ENCODE measurements around the gene CDK5RAP2. TPM values are rescaled to one million over a fixed set of nuclear protein-coding genes. Genes with fewer than 3 reads are reported as not detected.

The CDK5RAP2 gene
- total RNA-seq, 1 experiment from 2014 or later = 56.4 TPM

GRCh38 chr9:120485788-120486187 is 94.2 kb downstream of the CDK5RAP2 start:
- Histone ChIP-seq H3K14ac (ENCODE audit: insufficient read depth, low read length) (no peak overlapping the region), H3K4ac (ENCODE audit: low read depth, low read length) (no peak overlapping the region), H3K4me1 (ENCODE audit: insufficient read depth, low read length) (peaks cover 5% of the 10 kb centered on the region; the same call in 1 of the 2 replicates), H3K79me1 (ENCODE audit: insufficient read depth, low read depth, low read length, poor library complexity, severe bottlenecking) (no peaks in the 10 kb centered on the region), H3K4me2 (ENCODE audit: insufficient read depth, insufficient read length, low read length) (no peak overlapping the region), H4K91ac (ENCODE audit: insufficient read length, low read depth, low read length) (no peak overlapping the region), H4K5ac (ENCODE audit: insufficient read length, low read depth, low read length) (no peak overlapping the region), H2BK5ac (ENCODE audit: insufficient read length, low read length) (no peak overlapping the region), H2BK15ac (ENCODE audit: low read depth, low read length) (no peak overlapping the region), H3K23ac (ENCODE audit: insufficient read length, low read depth, low read length) (no peak overlapping the region), H3K79me2 (ENCODE audit: insufficient read depth, low read length) (no peaks in the 10 kb centered on the region; the same call in 1 of the 2 replicates), H2AFZ (ENCODE audit: low read length) (no peak overlapping the region), H3K9ac (ENCODE audit: extremely low read depth, insufficient read length, low read length) (no peak overlapping the region), H3K56ac (ENCODE audit: insufficient read length, low read depth, low read length) (no peak overlapping the region), H2AK5ac (ENCODE audit: insufficient read length, low read length) (no peak overlapping the region), H4K20me1 (ENCODE audit: control insufficient read depth, insufficient read depth, insufficient read length) (no peaks in the 10 kb centered on the region), H3K9me3 (ENCODE audit: control insufficient read depth, low read depth, low read length) (no peaks in the 10 kb centered on the region), H3K18ac (ENCODE audit: insufficient read length, low read depth, low read length) (no peak overlapping the region), H3K23me2 (ENCODE audit: insufficient read length, low read depth, low read length, poor library complexity, severe bottlenecking) (no peaks in the 10 kb centered on the region), H2BK12ac (ENCODE audit: insufficient read length, low read depth, low read length) (no peak overlapping the region), H2BK20ac (ENCODE audit: low read depth, low read length, poor library complexity, severe bottlenecking) (no peak overlapping the region), H4K8ac (replicated peaks; ENCODE audit: insufficient read length, low read depth, low read length) (no peak overlapping the region), H3T11ph (ENCODE audit: low read length) (no peak overlapping the region), H2BK120ac (ENCODE audit: low read depth, low read length, poor library complexity, severe bottlenecking) (peak overlapping the region; percentile 54), H3K27me3 (ENCODE audit: insufficient read depth, low read length) (no peaks in the 10 kb centered on the region), H3K27ac (ENCODE audit: insufficient read length, low read depth, low read length) (no peak overlapping the region)
- no peak for TF ChIP-seq CTCF (conservative IDR thresholded peaks at IDR 0.05)
- no peak for DNase-seq
- WGBS (ENCODE audit: extremely low coverage, insufficient read length, low lambda C conversion rate) = no CpG with 5 or more reads among the region's 3 CpGs
- H3K4me1 Mint-ChIP-seq = peaks cover 31 to 47% of the 10 kb centered on the region in 2 experiments
- no peaks in the 10 kb centered on the region for H3K9me3 Mint-ChIP-seq
- H3K27me3 Mint-ChIP-seq (ENCODE audit: low read depth) = no peaks in the 10 kb centered on the region
- H3K27ac Mint-ChIP-seq = peak overlapping the region in 2 of 3 experiments; percentile 65 to 79; a peak in 2 of 7 replicates
- peaks cover 25 to 67% (median 60%) of the 10 kb centered on the region in 3 experiments; a peak in 6 of 7 replicates for H3K36me3 Mint-ChIP-seq (ENCODE audit: insufficient read depth in 1 of 3, low read depth in 3 of 3)
- H3K4me3 Mint-ChIP-seq = no peak overlapping the region

Data from H9 (cell line).